Measurements from ENCODE around the gene SKA1. TPM values are rescaled to one million over a fixed set of nuclear protein-coding genes. Genes with fewer than 3 reads are reported as not detected.

The SKA1 gene
- total and polyA plus RNA-seq, 9 of the 15 experiments (the other 6 are each of a cell fraction or from before 2014, with no cell fraction given) = 27.8 to 67.2 (median 41.9) TPM

- TF ChIP-seq FOXP1 (CRISPR knock-in tag; IDR thresholded peaks at IDR 0.05) (no peak), KLF10 (CRISPR knock-in tag; IDR thresholded peaks at IDR 0.05) (no peak), GABPA (tag; conservative IDR thresholded peaks at IDR 0.05; ENCODE audit: low read depth) (no peak), ZBTB33 (CRISPR knock-in tag; IDR thresholded peaks at IDR 0.05) (no peak), HNRNPL (IDR thresholded peaks at IDR 0.05; ENCODE audit: low read depth, low read length) (no peak), MTA1 (IDR thresholded peaks at IDR 0.05; ENCODE audit: borderline replicate concordance) (no peak), SOX6 (IDR thresholded peaks at IDR 0.05) (no peak), SRSF9 (IDR thresholded peaks at IDR 0.05; ENCODE audit: borderline replicate concordance, low read depth, low read length) (no peak), NFRKB (IDR thresholded peaks at IDR 0.05; ENCODE audit: low read depth) (no peak), RFX7 (CRISPR knock-in tag; IDR thresholded peaks at IDR 0.05) (no peak), HNRNPH1 (optimal IDR thresholded peaks at IDR 0.05; ENCODE audit: low read depth, low read length) (no peak), ZNF134 (CRISPR knock-in tag; conservative IDR thresholded peaks at IDR 0.05) (no peak), ADNP (tag; IDR thresholded peaks at IDR 0.05) (no peak), KLF1 (tag; IDR thresholded peaks at IDR 0.05) (no peak), BRD4 (IDR thresholded peaks at IDR 0.05) (no peak)
- TF ChIP-seq, protein P1, sequence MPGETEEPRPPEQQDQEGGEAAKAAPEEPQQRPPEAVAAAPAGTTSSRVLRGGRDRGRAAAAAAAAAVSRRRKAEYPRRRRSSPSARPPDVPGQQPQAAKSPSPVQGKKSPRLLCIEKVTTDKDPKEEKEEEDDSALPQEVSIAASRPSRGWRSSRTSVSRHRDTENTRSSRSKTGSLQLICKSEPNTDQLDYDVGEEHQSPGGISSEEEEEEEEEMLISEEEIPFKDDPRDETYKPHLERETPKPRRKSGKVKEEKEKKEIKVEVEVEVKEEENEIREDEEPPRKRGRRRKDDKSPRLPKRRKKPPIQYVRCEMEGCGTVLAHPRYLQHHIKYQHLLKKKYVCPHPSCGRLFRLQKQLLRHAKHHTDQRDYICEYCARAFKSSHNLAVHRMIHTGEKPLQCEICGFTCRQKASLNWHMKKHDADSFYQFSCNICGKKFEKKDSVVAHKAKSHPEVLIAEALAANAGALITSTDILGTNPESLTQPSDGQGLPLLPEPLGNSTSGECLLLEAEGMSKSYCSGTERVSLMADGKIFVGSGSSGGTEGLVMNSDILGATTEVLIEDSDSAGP (CRISPR knock-in tag; IDR thresholded peaks at IDR 0.05) = no peak
- TF ChIP-seq, protein P2, sequence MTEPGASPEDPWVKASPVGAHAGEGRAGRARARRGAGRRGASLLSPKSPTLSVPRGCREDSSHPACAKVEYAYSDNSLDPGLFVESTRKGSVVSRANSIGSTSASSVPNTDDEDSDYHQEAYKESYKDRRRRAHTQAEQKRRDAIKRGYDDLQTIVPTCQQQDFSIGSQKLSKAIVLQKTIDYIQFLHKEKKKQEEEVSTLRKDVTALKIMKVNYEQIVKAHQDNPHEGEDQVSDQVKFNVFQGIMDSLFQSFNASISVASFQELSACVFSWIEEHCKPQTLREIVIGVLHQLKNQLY (CRISPR knock-in tag; conservative IDR thresholded peaks at IDR 0.05) = no peak
- intact Hi-C loops (cut with micrococcal nuclease) = no loop called here
- Histone ChIP-seq H3K36me3 (ENCODE audit: control insufficient read depth, insufficient read depth, low read length) (peaks cover 75% of the 10 kb centered on the region; the same call in 2 of the 3 replicates), H3K4me1 (replicated peaks in 1 of 2; ENCODE audit: control insufficient read depth in 2 of 2, insufficient read depth in 2 of 2, low read length in 2 of 2) (no peaks in the 10 kb centered on the region), H3K9ac (ENCODE audit: insufficient read depth in 1 of 2, low read depth in 2 of 2, low read length in 2 of 2) (no peak overlapping the region), H3K79me2 (ENCODE audit: control insufficient read depth, insufficient read depth, low read length) (no peaks in the 10 kb centered on the region), H3K4me2 (ENCODE audit: insufficient read depth, low read length) (no peak overlapping the region), H3K4me3 (no peak overlapping the region), H2AFZ (ENCODE audit: low read depth, low read length) (no peak overlapping the region), H3K27ac (ENCODE audit: extremely low read depth, low read depth, low read length) (no peak overlapping the region), H3K9me3 (replicated peaks; ENCODE audit: control insufficient read depth, insufficient read depth, low read depth, low read length) (no peaks in the 10 kb centered on the region), H4K20me1 (replicated peaks; ENCODE audit: control insufficient read depth, insufficient read depth, low read length) (no peaks in the 10 kb centered on the region), H3K27me3 (ENCODE audit: control insufficient read depth in 2 of 2, insufficient read depth in 2 of 2, low read length in 2 of 2) (no peaks in the 10 kb centered on the region), H3K9me1 (ENCODE audit: control insufficient read depth, insufficient read depth, low read length) (no peaks in the 10 kb centered on the region)
- FAIRE-seq (no peak), DNase-seq (ENCODE audit: extremely low read depth in 1 of 4, low spot score in 3 of 4) (no peak), ATAC-seq (no peak)
- ChIA-PET POLR2A (interaction anchor here (0.8 to 1.4 kb wide), 3 partner anchors 9 to 14 kb away, joined by 4 to 5 read pairs (median 4); partner anchors contain the start of gene SKA1), CTCF (ENCODE audit: low intra/inter-chr PET ratio) (no interaction called here)
- BruUV-seq (replicated peaks) = no TSS peak
- 67% methylated on average over 2 of the region's 2 CpGs for WGBS (ENCODE audit: insufficient coverage, low coverage, missing lambda C conversion rate)
- in situ Hi-C loops (cut with MboI) = no loop called here
Measured at GRCh38 chr18:50388988-50389387, 14.1 kb downstream of the SKA1 start.
